Measurements from ENCODE around the gene SDC3.

The SDC3 gene

GRCh38 chr1:30904191-30904961 is 4.2 kb downstream of the SDC3 start:
- no peak for DNase-seq

GRCh38 chr1:30903343-30904034 is 5.1 kb downstream of the SDC3 start:
- DNase-seq: no peak

- no peak for DNase-seq
These were observed 5.8 kb downstream of the SDC3 start for GRCh38 chr1:30902593-30903290.

GRCh38 chr1:30901798-30902581 is 6.6 kb downstream of the SDC3 start:
- no peak for DNase-seq

- no peak for DNase-seq
These were observed 7.5 kb downstream of the SDC3 start for GRCh38 chr1:30900931-30901560.

GRCh38 chr1:30900486-30900885 is 8.1 kb downstream of the SDC3 start:
- DNase-seq: no peak

GRCh38 chr1:30899577-30900389 is 8.8 kb downstream of the SDC3 start:
- no peak for DNase-seq

- no peak for DNase-seq
These were observed 10.3 kb downstream of the SDC3 start for GRCh38 chr1:30898031-30898815.

- no peak for DNase-seq
These were observed 11.7 kb downstream of the SDC3 start for GRCh38 chr1:30896905-30897304.

- no peak for DNase-seq
These were observed 12.5 kb downstream of the SDC3 start for GRCh38 chr1:30895944-30896660.

- DNase-seq: no peak
These were observed 13.1 kb downstream of the SDC3 start for GRCh38 chr1:30895382-30895943.

- no peak for DNase-seq
These were observed 14.0 kb downstream of the SDC3 start for GRCh38 chr1:30894508-30894973.

- DNase-seq: no peak
These were observed 14.6 kb downstream of the SDC3 start for GRCh38 chr1:30893776-30894507.

- DNase-seq: no peak
These were observed 15.9 kb downstream of the SDC3 start for GRCh38 chr1:30892671-30893073.

- DNase-seq: no peak
These were observed 17.4 kb downstream of the SDC3 start for GRCh38 chr1:30891227-30891552.

- no peak for DNase-seq
These were observed 17.9 kb downstream of the SDC3 start for GRCh38 chr1:30890502-30891226.

GRCh38 chr1:30889511-30889910 is 19.0 kb downstream of the SDC3 start:
- no peak for DNase-seq

- no peak for DNase-seq
These were observed 19.6 kb downstream of the SDC3 start for GRCh38 chr1:30888975-30889374.
